OCI-LY3 (cell line): Measurements from ENCODE around the gene GRAMD1B.
A peak's percentile ranks its signal among the peaks of the same experiment; 100 is the strongest.

ENCODE experiments used
- H2AFZ ChIP-seq: fragments of 200-600, 300-600 bp; shearing (Covaris generic); 2 replicates; pipeline ENCODE4 v1.6.0; 2014; ENCODE audit warnings: antibody characterized with exemption, low read depth, low read length
- H3K27ac ChIP-seq: fragments of 200-600, 300-600 bp; sonication (generic); 2 replicates; pipeline ENCODE4 v1.5.1; 2014; ENCODE audit warnings: mild to moderate bottlenecking, low read length, moderate library complexity, mixed read lengths
- H3K27me3 ChIP-seq: fragments of 200-600, 300-600 bp; sonication (generic); 2 replicates; pipeline ENCODE4 v1.6.1; 2014; ENCODE audit warnings: low read depth, low read length, mixed read lengths
- H3K36me3 ChIP-seq: fragments of 200-600, 300-600 bp; sonication (generic); replicated peaks from 2 replicates; pipeline ENCODE3; 2014; ENCODE audit warnings: low read depth, low read length, mixed read lengths
- H3K4me1 ChIP-seq: fragments of 300-600, 200-600 bp; sonication (generic); 2 replicates; pipeline ENCODE4 v1.6.1; 2014; ENCODE audit warnings: low read length, mixed read lengths
- H3K4me2 ChIP-seq: fragments of 200-600, 300-600 bp; sonication (generic); 2 replicates; pipeline ENCODE4 v1.6.1; 2014; ENCODE audit warnings: low read length, mixed read lengths
- H3K4me3 ChIP-seq: fragments of 300-600, 200-600 bp; sonication (generic); 2 replicates; pipeline ENCODE4 v1.5.1; 2014; ENCODE audit warnings: antibody characterized with exemption, mild to moderate bottlenecking, low read length, moderate library complexity
- H3K79me2 ChIP-seq: fragments of 300-600, 200-600 bp; shearing (Covaris generic); 2 replicates; pipeline ENCODE4 v1.6.1; 2014; ENCODE audit warnings: mild to moderate bottlenecking, low read length, mixed read lengths
- H3K9ac ChIP-seq: fragments of 300-600, 200-600 bp; shearing (Covaris generic); 2 replicates; pipeline ENCODE4 v1.6.0; 2014; ENCODE audit warnings: mild to moderate bottlenecking, low read length, moderate library complexity
- H3K9me3 ChIP-seq: fragments of 200-600, 300-600 bp; shearing (Covaris generic); 2 replicates; pipeline ENCODE4 v1.6.1; 2014; ENCODE audit warnings: low read length, mixed read lengths; ENCODE audit not compliant: insufficient read depth
- H4K20me1 ChIP-seq: fragments of 200-600, 300-600 bp; sonication (generic); 2 replicates; pipeline ENCODE4 v1.6.1; 2016; ENCODE audit warnings: low read length, mixed read lengths; ENCODE audit not compliant: insufficient read depth
- EZH2phosphoT487 ChIP-seq: fragments of 200-600 bp; shearing (Covaris generic); IDR thresholded peaks from 2 replicates; pipeline ENCODE4 v1.6.1; 2018; ENCODE audit warnings: antibody characterized with exemption, mixed run types, low read depth
- TF ChIP-seq, protein P1 (sequence below): fragments of 200-600, 300-600 bp; sonication (generic); IDR thresholded peaks from 2 replicates; pipeline ENCODE4 v1.5.1; 2014; ENCODE audit warnings: antibody characterized with exemption, low read length, low read depth

Gene GRAMD1B

DNA sequence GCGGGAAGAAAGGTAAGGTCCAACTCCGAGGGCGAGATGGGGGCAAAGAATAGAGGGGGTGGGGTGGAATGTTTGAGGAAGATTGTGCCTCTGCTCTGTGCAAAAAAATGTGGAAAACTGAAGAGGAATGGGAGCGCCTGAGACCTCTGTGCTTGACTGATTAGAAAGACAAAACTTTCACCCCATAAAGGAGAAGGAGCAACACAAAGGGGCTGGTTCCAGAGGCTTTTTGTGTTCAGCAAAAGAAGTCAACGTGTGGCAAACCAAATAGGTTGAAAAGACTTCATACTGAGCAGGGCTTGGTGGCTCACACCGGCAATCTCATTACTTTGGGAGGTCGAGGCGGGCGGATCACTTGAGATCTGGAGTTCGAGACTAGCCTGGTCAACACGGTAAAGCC is 50.8 kb downstream of the GRAMD1B start:
- Histone ChIP-seq H3K27me3 (peaks cover 36% of the 10 kb centered on the region), H2AFZ (no peak overlapping the region), H3K36me3 (peaks cover 3% of the 10 kb centered on the region), H3K9ac (peak overlapping the region; percentile 75), H3K4me2 (peak overlapping the region; percentile 98), H3K9me3 (no peaks in the 10 kb centered on the region), H3K79me2 (peaks cover 7% of the 10 kb centered on the region; the same call in 1 of the 2 replicates), H3K4me3 (peak overlapping the region; percentile 66), H3K27ac (peak overlapping the region; percentile 97), H4K20me1 (no peaks in the 10 kb centered on the region; the same call in 1 of the 2 replicates), H3K4me1 (peaks cover 75% of the 10 kb centered on the region)
- TF ChIP-seq, protein P1, sequence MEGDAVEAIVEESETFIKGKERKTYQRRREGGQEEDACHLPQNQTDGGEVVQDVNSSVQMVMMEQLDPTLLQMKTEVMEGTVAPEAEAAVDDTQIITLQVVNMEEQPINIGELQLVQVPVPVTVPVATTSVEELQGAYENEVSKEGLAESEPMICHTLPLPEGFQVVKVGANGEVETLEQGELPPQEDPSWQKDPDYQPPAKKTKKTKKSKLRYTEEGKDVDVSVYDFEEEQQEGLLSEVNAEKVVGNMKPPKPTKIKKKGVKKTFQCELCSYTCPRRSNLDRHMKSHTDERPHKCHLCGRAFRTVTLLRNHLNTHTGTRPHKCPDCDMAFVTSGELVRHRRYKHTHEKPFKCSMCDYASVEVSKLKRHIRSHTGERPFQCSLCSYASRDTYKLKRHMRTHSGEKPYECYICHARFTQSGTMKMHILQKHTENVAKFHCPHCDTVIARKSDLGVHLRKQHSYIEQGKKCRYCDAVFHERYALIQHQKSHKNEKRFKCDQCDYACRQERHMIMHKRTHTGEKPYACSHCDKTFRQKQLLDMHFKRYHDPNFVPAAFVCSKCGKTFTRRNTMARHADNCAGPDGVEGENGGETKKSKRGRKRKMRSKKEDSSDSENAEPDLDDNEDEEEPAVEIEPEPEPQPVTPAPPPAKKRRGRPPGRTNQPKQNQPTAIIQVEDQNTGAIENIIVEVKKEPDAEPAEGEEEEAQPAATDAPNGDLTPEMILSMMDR: no peak

DNA sequence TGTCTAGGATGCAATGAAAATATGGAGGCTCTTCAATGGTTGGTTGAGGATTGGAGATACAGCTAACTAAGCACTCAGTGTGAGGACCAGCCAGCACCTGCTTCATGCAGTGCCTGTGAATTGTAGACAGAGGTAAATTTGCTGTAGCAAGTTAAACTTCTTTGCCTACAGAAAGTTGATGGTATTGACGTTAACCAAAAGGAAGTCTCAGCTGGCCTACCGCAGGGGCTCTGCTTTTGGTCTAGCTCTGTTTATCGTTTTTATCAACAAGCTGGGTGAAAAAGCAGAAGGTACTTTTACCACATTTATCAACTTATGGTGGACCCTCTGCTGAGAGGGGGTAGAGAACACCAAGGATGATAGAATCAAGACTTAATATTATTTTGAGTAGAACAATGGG is 51.6 kb downstream of the GRAMD1B start:
- peaks cover 3% of the 10 kb centered on the region; the same call in 1 of the 2 replicates for H4K20me1 ChIP-seq
- peak overlapping the region; percentile 75 for H3K9ac ChIP-seq
- peak overlapping the region; percentile 97 for H3K27ac ChIP-seq
- H2AFZ ChIP-seq: no peak overlapping the region
- peaks cover 75% of the 10 kb centered on the region for H3K4me1 ChIP-seq
- H3K4me2 ChIP-seq: peak overlapping the region; percentile 98
- peaks cover 35% of the 10 kb centered on the region for H3K27me3 ChIP-seq
- H3K4me3 ChIP-seq: peak overlapping the region; percentile 66
- H3K79me2 ChIP-seq: peaks cover 7% of the 10 kb centered on the region; the same call in 1 of the 2 replicates
- no peaks in the 10 kb centered on the region for H3K9me3 ChIP-seq
- TF ChIP-seq, protein P1: no peak
- no peak for TF ChIP-seq EZH2phosphoT487
- peaks cover 3% of the 10 kb centered on the region for H3K36me3 ChIP-seq

DNA sequence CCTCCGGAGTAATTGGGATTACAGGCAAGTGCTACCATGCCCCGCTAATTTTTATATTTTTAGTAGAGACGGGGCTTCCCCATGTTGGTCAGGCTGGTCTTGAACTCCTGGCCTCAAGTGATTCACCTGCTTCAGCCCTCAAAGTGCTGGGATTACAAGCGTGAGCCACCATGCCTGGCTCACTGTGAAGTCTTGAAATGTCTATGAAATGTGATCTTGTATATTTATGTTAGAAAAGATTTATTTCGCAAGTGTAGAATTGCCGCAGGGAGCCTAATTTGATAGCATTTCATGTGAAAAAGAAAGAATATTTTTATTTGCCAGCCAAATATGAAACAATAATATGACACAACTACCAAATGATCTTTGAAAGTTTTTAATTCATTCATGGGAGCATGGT is 52.1 kb downstream of the GRAMD1B start:
- Histone ChIP-seq H3K4me3 (peak overlapping the region; percentile 54), H3K9me3 (no peaks in the 10 kb centered on the region), H3K36me3 (peaks cover 3% of the 10 kb centered on the region), H3K9ac (peak overlapping the region; percentile 75; the same call in 1 of the 2 replicates), H3K79me2 (peaks cover 7% of the 10 kb centered on the region; the same call in 1 of the 2 replicates), H3K4me2 (peak overlapping the region; percentile 65), H3K27ac (peak overlapping the region; percentile 16; the same call in 1 of the 2 replicates), H2AFZ (no peak overlapping the region), H3K4me1 (peaks cover 75% of the 10 kb centered on the region), H3K27me3 (peaks cover 35% of the 10 kb centered on the region), H4K20me1 (peaks cover 3% of the 10 kb centered on the region; the same call in 1 of the 2 replicates)
- TF ChIP-seq, protein P1: no peak
- TF ChIP-seq EZH2phosphoT487: no peak

DNA sequence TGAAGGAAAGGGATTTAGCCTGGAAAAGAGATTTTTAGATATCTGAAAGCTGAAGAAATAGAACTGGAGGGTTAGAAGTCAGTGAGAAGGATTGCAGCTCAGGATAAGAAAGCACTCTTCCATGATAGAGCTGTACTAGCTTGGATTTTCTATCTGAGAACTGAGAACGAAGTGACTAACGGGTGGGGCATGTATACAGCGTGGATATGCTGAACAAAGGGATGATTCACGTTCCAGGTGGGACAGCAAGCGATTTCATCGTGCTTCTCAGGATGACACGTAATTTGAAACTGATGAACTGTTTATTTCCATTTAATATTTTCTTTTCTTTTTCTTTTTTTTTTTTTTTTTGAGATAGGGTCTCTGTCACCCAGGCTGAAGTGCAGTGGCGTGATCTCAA is 53.0 kb downstream of the GRAMD1B start:
- Histone ChIP-seq H2AFZ (no peak overlapping the region), H4K20me1 (peaks cover 7% of the 10 kb centered on the region; the same call in 1 of the 2 replicates), H3K4me3 (peak overlapping the region; percentile 51), H3K4me2 (peak overlapping the region; percentile 65), H3K27ac (no peak overlapping the region), H3K9ac (no peak overlapping the region; the same call in 1 of the 2 replicates), H3K36me3 (peaks cover 3% of the 10 kb centered on the region), H3K4me1 (peaks cover 72% of the 10 kb centered on the region), H3K27me3 (peaks cover 38% of the 10 kb centered on the region), H3K79me2 (peaks cover 7% of the 10 kb centered on the region; the same call in 1 of the 2 replicates), H3K9me3 (no peaks in the 10 kb centered on the region)
- TF ChIP-seq, protein P1: no peak
- no peak for TF ChIP-seq EZH2phosphoT487
